Stomach (tissue), 4 donors: ENCODE data around the gene INSC.

Experiments used
- CTCF ChIP-seq, 7 experiments: fragments of 450-650 bp in 4 of 7; fragments of 200-600 bp in 3 of 7; sonication (generic) in 3 of 7; IDR thresholded peaks; one replicate each; pipeline ENCODE4 v1.5.1; 2016 to 2019; ENCODE audit warnings: antibody characterized with exemption in 7 of 7, control low read depth in 2 of 7, mild to moderate bottlenecking in 1 of 7
- POLR2A ChIP-seq, 4 donors: fragments of 450-650 bp; IDR thresholded peaks; one replicate each; pipeline ENCODE4 v1.6.1; 2016; ENCODE audit warnings: antibody characterized with exemption in 4 of 4, control low read depth in 2 of 4, mild to moderate bottlenecking in 1 of 4, moderate library complexity in 1 of 4
- POLR2AphosphoS5 ChIP-seq, 3 donors: sonication (generic); formaldehyde crosslinking; IDR thresholded peaks; one replicate each; pipeline ENCODE4 v1.6.1; 2016; ENCODE audit warnings: antibody characterized with exemption in 3 of 3

- no peak for TF ChIP-seq POLR2A (IDR thresholded peaks at IDR 0.05)
- no peak for TF ChIP-seq CTCF (IDR thresholded peaks at IDR 0.05)
- TF ChIP-seq POLR2AphosphoS5 (IDR thresholded peaks at IDR 0.05), result no peak
Measured at GRCh38 chr11:15204711-15205110, 90.0 kb downstream of the INSC start.
